Measurements from ENCODE around the gene DCPS. TPM values are rescaled to one million over a fixed set of nuclear protein-coding genes. Genes with fewer than 3 reads are reported as not detected.

The DCPS gene
- total RNA-seq, 1 experiment from 2014 or later, result 34.8 TPM

DNA sequence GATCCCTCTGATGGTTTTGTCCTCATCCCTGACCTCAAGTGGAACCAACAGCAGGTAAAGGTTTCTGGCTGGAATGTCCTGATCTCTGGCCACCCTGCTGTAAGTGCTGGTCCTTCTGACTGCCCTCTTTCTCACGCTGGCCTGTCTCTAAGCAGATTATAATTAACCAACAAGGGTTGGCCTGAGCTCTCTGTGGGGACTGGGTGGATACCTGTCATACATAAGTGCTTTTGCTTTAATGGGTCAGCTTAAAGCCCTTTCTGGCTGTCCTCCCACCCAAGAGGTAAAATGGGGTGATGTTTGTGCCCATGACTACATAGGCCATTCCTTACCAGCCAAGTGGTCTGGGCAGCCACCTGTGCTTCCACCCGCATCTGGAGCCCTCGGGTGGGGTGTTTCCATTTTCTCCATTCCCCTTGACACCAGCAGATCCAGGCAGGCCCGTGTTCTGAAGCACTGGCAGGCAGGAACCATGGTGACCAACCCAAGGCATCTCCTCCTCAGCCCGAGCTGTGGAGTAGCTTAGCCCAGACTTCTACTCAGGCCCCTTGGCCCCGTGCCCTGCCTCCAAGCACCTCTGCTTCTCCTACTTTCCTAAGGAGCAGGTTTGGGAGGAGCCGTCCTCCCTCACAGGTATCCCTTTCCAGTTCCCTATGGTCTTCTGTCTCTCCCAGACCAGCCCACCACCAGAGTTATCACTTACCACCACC, 34.6 kb downstream of the DCPS start:
- peaks cover 3% of the 10 kb centered on the region; the same call in 1 of the 2 replicates for H3K36me3 ChIP-seq (ENCODE audit: control insufficient read depth, insufficient read depth, low read length)
- no peak overlapping the region for H3K27ac ChIP-seq (ENCODE audit: low read length)
- no peaks in the 10 kb centered on the region for H3K27me3 ChIP-seq (ENCODE audit: control insufficient read depth, insufficient read depth, low read length)
- H3K4me1 ChIP-seq (ENCODE audit: control insufficient read depth, insufficient read depth, low read length), result peaks cover 6% of the 10 kb centered on the region
- intact Hi-C loops (cut with micrococcal nuclease; ENCODE audit: unreplicated experiment) (no loop called here), in situ Hi-C loops (cut with HindIII; ENCODE audit: low pct_unique_long_range_greater_than_20kb, low sequenced_read_pairs) (no loop called here)
- no peak for DNase-seq (ENCODE audit: low read depth, low spot score)
- TF ChIP-seq POLR2AphosphoS5 (IDR thresholded peaks at IDR 0.05; ENCODE audit: low read depth, low read length) (no peak), TCF7L2 (IDR thresholded peaks at IDR 0.05; ENCODE audit: low read depth, low read length) (no peak), CTCF (IDR thresholded peaks at IDR 0.05) (no peak)
- no TSS peak for BruUV-seq (replicated peaks)
- CTCF ChIA-PET, result no interaction called here
- ATAC-seq, result no peak
- H3K4me3 ChIP-seq (ENCODE audit: low read depth in 2 of 2, low read length in 2 of 2), result no peak overlapping the region
- POLR2A ChIA-PET, result no interaction called here
- H3K9me3 ChIP-seq (ENCODE audit: control insufficient read depth, insufficient read depth, low read depth, low read length), result no peaks in the 10 kb centered on the region

GRCh38 chr11:126339073-126339862, 35.4 kb downstream of the DCPS start:
- DNase-seq (ENCODE audit: low read depth, low spot score) (no peak), ATAC-seq (no peak)
- Histone ChIP-seq H3K27me3 (ENCODE audit: control insufficient read depth, insufficient read depth, low read length) (no peaks in the 10 kb centered on the region), H3K4me3 (ENCODE audit: low read depth in 2 of 2, low read length in 2 of 2) (no peak overlapping the region), H3K36me3 (ENCODE audit: control insufficient read depth, insufficient read depth, low read length) (peaks cover 3% of the 10 kb centered on the region; the same call in 1 of the 2 replicates), H3K9me3 (ENCODE audit: control insufficient read depth, insufficient read depth, low read depth, low read length) (no peaks in the 10 kb centered on the region), H3K4me1 (ENCODE audit: control insufficient read depth, insufficient read depth, low read length) (peaks cover 6% of the 10 kb centered on the region), H3K27ac (ENCODE audit: low read length) (no peak overlapping the region)
- intact Hi-C loops (cut with micrococcal nuclease; ENCODE audit: unreplicated experiment) (no loop called here), in situ Hi-C loops (cut with HindIII; ENCODE audit: low pct_unique_long_range_greater_than_20kb, low sequenced_read_pairs) (no loop called here)
- ChIA-PET POLR2A (no interaction called here), CTCF (no interaction called here)
- BruUV-seq (replicated peaks), result no TSS peak
- TF ChIP-seq CTCF (IDR thresholded peaks at IDR 0.05), result no peak
- no peak for TF ChIP-seq POLR2AphosphoS5 (IDR thresholded peaks at IDR 0.05; ENCODE audit: low read depth, low read length)
- TF ChIP-seq TCF7L2 (IDR thresholded peaks at IDR 0.05; ENCODE audit: low read depth, low read length), result no peak
- TF ChIP-seq, protein P1, sequence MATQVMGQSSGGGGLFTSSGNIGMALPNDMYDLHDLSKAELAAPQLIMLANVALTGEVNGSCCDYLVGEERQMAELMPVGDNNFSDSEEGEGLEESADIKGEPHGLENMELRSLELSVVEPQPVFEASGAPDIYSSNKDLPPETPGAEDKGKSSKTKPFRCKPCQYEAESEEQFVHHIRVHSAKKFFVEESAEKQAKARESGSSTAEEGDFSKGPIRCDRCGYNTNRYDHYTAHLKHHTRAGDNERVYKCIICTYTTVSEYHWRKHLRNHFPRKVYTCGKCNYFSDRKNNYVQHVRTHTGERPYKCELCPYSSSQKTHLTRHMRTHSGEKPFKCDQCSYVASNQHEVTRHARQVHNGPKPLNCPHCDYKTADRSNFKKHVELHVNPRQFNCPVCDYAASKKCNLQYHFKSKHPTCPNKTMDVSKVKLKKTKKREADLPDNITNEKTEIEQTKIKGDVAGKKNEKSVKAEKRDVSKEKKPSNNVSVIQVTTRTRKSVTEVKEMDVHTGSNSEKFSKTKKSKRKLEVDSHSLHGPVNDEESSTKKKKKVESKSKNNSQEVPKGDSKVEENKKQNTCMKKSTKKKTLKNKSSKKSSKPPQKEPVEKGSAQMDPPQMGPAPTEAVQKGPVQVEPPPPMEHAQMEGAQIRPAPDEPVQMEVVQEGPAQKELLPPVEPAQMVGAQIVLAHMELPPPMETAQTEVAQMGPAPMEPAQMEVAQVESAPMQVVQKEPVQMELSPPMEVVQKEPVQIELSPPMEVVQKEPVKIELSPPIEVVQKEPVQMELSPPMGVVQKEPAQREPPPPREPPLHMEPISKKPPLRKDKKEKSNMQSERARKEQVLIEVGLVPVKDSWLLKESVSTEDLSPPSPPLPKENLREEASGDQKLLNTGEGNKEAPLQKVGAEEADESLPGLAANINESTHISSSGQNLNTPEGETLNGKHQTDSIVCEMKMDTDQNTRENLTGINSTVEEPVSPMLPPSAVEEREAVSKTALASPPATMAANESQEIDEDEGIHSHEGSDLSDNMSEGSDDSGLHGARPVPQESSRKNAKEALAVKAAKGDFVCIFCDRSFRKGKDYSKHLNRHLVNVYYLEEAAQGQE (IDR thresholded peaks at IDR 0.05; ENCODE audit: insufficient read depth in 1 of 2, low read depth in 2 of 2, low read length in 1 of 2), result no peak
- no peak for TF ChIP-seq SIN3A (IDR thresholded peaks at IDR 0.05; ENCODE audit: borderline replicate concordance, insufficient read depth, low read depth, low read length)
